Measurements from ENCODE around the gene GDF7. TPM values are rescaled to one million over a fixed set of nuclear protein-coding genes. Genes with fewer than 3 reads are reported as not detected.

The GDF7 gene
- total RNA-seq, 1 donor from 2014 or later = 24.3 TPM

- H3K9me3 Mint-ChIP-seq = no peaks in the 10 kb centered on the region
- H3K27me3 Mint-ChIP-seq = no peaks in the 10 kb centered on the region
- no peak overlapping the region for H3K4me3 Mint-ChIP-seq
- peak overlapping the region; percentile 87 for H3K27ac Mint-ChIP-seq
- peaks cover 22% of the 10 kb centered on the region for H3K4me1 Mint-ChIP-seq (ENCODE audit: unreplicated experiment)
- TF ChIP-seq, protein P1, sequence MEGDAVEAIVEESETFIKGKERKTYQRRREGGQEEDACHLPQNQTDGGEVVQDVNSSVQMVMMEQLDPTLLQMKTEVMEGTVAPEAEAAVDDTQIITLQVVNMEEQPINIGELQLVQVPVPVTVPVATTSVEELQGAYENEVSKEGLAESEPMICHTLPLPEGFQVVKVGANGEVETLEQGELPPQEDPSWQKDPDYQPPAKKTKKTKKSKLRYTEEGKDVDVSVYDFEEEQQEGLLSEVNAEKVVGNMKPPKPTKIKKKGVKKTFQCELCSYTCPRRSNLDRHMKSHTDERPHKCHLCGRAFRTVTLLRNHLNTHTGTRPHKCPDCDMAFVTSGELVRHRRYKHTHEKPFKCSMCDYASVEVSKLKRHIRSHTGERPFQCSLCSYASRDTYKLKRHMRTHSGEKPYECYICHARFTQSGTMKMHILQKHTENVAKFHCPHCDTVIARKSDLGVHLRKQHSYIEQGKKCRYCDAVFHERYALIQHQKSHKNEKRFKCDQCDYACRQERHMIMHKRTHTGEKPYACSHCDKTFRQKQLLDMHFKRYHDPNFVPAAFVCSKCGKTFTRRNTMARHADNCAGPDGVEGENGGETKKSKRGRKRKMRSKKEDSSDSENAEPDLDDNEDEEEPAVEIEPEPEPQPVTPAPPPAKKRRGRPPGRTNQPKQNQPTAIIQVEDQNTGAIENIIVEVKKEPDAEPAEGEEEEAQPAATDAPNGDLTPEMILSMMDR (conservative IDR thresholded peaks at IDR 0.05) = no peak
- no peak for DNase-seq (ENCODE audit: extremely low spot score, unreplicated experiment)
- H3K36me3 Mint-ChIP-seq = peaks cover 6% of the 10 kb centered on the region
Measured at GRCh38 chr2:20620271-20620681, 46.7 kb upstream of the GDF7 start.

DNA sequence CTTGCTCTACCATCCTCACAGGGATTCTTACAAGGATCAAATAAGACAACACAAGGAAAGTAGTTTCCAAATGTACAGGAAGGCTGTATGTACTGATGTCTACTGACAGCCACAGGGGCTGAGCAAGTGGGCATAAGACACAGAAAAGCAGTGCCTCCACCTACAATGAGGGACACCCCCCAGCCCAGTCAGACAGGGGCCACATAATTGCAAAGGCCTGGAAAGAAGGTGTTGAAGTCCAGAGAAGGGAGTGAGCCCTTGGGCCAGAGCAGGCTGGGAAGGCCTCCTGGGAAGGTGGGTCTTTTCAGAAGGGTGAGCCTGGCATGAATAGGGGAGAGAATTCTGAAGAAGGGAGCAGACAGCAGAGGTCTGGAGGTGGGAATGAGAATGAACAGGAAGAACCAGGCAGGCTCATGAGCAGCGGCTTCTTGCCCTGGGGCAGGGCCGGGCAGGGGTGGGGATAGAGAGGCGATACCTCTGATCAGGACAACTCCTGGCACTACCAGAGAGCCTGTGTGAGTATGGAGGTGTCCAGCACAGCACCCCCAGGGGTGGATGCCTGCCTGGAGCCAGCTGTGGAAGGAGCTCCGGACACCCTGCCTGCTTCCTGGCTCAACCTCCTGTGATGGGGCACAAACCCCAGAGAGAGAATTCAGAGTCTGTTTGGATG lies 46.1 kb upstream of the GDF7 start:
- Mint-ChIP-seq H3K27me3 (no peaks in the 10 kb centered on the region), H3K27ac (peak overlapping the region; percentile 87), H3K36me3 (peaks cover 6% of the 10 kb centered on the region), H3K4me1 (ENCODE audit: unreplicated experiment) (peaks cover 24% of the 10 kb centered on the region), H3K9me3 (no peaks in the 10 kb centered on the region), H3K4me3 (peak overlapping the region; percentile 66)
- DNase-seq (ENCODE audit: extremely low spot score, unreplicated experiment) = no peak
- TF ChIP-seq, protein P1 (conservative IDR thresholded peaks at IDR 0.05) = no peak

DNA sequence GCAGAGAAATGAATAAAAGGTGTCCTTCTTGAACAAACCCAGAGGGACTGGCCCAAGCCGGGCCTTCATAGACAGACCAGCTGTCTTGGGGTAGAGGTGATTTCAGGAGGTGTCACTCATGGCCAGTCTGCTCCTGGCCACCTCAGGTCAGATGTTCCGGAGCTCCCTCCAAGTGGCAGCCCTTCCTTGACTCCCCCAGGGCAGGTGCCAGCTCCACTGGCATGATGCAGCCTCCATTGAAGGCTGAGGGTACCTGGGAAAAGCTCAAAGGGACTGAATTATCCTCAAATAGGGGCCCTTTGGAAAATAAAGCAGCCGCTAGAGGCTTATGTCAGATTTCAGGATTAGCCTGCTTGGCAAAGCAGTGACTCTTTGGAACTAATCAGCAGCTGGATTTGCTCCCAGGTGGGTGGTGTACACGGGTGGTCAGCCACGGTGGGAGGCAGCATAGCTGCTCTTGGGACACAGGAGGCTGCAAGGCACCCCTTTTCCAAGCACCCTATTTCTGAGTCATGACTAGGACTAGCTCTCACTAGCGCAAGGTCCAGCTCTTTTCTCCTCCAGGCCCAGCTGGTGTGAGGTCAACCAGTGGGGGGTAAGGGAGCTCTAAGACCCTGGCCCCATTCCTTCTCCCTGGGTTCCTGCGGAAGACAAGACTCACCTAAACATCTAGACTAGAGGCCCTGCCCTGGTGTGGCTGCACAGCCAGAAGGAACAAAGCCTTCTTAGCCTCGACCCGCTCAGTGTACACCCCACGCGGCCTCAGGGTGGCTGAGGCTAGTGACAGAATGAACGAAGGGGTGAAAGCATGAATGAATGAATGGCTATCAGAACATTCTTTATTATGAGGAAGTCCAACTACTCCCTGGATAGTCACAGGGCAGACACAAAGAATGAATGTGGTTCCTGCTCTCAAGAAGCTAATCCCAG lies 45.3 kb upstream of the GDF7 start:
- DNase-seq (ENCODE audit: extremely low spot score, unreplicated experiment) = no peak

DNA sequence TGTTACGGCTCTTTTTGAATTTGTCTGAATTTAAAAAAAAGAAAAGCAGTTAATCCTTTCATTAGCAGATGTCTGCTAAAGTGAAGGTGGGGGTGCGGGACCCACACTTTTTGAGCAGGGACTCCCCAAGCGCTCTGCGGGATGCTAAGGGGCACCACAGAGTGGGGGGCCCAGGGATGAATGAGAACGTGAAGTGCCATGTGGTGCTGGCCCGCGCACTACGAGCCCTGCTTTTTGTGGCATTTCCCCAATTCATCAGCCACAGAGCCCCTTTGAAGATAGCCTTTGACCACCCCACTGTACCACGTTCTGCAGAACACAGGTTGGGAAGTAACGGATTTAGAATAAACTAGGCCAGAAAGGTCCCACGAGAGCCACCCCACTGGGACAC lies 44.7 kb upstream of the GDF7 start:
- H3K4me3 Mint-ChIP-seq = no peak overlapping the region
- no peaks in the 10 kb centered on the region for H3K9me3 Mint-ChIP-seq
- H3K36me3 Mint-ChIP-seq = peaks cover 6% of the 10 kb centered on the region
- H3K27me3 Mint-ChIP-seq = no peaks in the 10 kb centered on the region
- H3K4me1 Mint-ChIP-seq (ENCODE audit: unreplicated experiment) = peaks cover 34% of the 10 kb centered on the region
- TF ChIP-seq, protein P1 (conservative IDR thresholded peaks at IDR 0.05) = no peak
- DNase-seq (ENCODE audit: extremely low spot score, unreplicated experiment) = no peak
- no peak overlapping the region for H3K27ac Mint-ChIP-seq

More for the DNA sequence above, 45.3 kb upstream of the GDF7 start:
- H3K27me3 Mint-ChIP-seq = no peaks in the 10 kb centered on the region
- H3K36me3 Mint-ChIP-seq = peaks cover 6% of the 10 kb centered on the region
- H3K4me3 Mint-ChIP-seq = no peak overlapping the region
- TF ChIP-seq, protein P1 (conservative IDR thresholded peaks at IDR 0.05) = no peak
- peak overlapping the region; percentile 87 for H3K27ac Mint-ChIP-seq
- H3K9me3 Mint-ChIP-seq = no peaks in the 10 kb centered on the region
- H3K4me1 Mint-ChIP-seq (ENCODE audit: unreplicated experiment) = peaks cover 32% of the 10 kb centered on the region

DNA sequence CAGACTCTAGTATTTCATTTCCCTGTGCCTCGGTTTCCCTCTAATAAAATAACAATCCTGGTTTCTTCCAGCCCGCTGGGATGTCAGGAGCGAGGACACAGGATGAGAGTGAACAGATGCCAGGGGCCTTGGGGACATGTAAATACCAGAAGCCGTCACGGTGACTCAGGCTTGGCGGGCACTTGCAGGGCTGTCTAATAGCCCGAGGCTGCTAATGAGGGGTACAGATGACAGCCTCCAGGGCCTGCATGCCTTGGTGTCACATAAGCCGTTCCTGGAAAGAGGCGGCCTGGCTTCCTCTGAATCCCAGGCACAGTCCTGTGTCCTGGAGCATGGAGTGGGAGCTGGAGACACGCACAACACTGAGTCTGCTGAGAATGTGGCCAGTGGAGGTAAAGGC lies 44.2 kb upstream of the GDF7 start:
- H3K4me1 Mint-ChIP-seq (ENCODE audit: unreplicated experiment) = peaks cover 34% of the 10 kb centered on the region
- no peaks in the 10 kb centered on the region for H3K27me3 Mint-ChIP-seq
- H3K27ac Mint-ChIP-seq = peak overlapping the region; percentile 41
- H3K9me3 Mint-ChIP-seq = no peaks in the 10 kb centered on the region
- no peak for DNase-seq (ENCODE audit: extremely low spot score, unreplicated experiment)
- H3K4me3 Mint-ChIP-seq = no peak overlapping the region
- TF ChIP-seq, protein P1 (conservative IDR thresholded peaks at IDR 0.05) = no peak
- peaks cover 6% of the 10 kb centered on the region for H3K36me3 Mint-ChIP-seq

Data from type B pancreatic cell (in vitro differentiated cells).